Ovary (tissue), 3 donors: ENCODE data around the gene SLC5A5.

ENCODE experiments used
- EP300 ChIP-seq: sonication (generic); formaldehyde crosslinking; IDR thresholded peaks from one replicate; pipeline ENCODE4 v1.6.1; 2017; ENCODE audit warnings: antibody characterized with exemption
- POLR2A ChIP-seq: fragments of 450-650 bp; IDR thresholded peaks from one replicate; pipeline ENCODE4 v1.6.1; 2017; ENCODE audit warnings: antibody characterized with exemption, mild to moderate bottlenecking, moderate library complexity
- TF ChIP-seq, protein P1 (sequence below), 3 donors: fragments of 450-650 bp in 2 of 3; fragments of 200-600 bp in 1 of 3; IDR thresholded peaks; one replicate each; pipeline versions ENCODE4 v1.5.1 to v1.8.0; 2016 to 2022; ENCODE audit warnings: antibody characterized with exemption in 3 of 3, mild to moderate bottlenecking in 1 of 3
- donor health status: DM: no; HTN: no; CAD: no.

DNA sequence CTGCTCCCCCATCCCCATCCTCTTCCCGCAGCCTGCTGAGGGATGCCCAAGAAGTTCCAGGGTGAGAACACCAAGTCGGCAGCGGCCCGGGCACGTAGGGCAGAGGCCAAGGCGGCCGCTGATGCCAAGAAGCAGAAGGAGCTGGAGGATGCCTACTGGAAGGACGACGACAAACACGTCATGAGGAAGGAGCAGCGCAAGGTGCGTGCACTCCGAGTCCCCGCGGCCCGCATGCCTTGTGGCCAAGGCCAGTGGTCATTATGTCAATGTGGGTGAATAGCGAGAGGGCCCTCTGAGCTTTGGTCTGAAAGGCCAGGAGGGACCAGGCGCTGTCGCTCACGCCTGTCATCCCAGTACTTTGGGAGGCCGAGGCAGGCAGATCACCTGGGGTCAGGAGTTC lies 64.6 kb downstream of the SLC5A5 start:
- no peak for TF ChIP-seq POLR2A
- TF ChIP-seq, protein P1, sequence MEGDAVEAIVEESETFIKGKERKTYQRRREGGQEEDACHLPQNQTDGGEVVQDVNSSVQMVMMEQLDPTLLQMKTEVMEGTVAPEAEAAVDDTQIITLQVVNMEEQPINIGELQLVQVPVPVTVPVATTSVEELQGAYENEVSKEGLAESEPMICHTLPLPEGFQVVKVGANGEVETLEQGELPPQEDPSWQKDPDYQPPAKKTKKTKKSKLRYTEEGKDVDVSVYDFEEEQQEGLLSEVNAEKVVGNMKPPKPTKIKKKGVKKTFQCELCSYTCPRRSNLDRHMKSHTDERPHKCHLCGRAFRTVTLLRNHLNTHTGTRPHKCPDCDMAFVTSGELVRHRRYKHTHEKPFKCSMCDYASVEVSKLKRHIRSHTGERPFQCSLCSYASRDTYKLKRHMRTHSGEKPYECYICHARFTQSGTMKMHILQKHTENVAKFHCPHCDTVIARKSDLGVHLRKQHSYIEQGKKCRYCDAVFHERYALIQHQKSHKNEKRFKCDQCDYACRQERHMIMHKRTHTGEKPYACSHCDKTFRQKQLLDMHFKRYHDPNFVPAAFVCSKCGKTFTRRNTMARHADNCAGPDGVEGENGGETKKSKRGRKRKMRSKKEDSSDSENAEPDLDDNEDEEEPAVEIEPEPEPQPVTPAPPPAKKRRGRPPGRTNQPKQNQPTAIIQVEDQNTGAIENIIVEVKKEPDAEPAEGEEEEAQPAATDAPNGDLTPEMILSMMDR (IDR thresholded peaks at IDR 0.05) = no peak
- TF ChIP-seq EP300 = no peak
